CD4-positive, alpha-beta T cell treated with Interleukin-21 for 1 hour (primary cell): ENCODE results near the gene NOXA1.
A peak's percentile ranks its signal among the peaks of the same experiment; 100 is the strongest.
"Not testable (repeated sequence)": the region's sequence is repeated elsewhere in the genome, so short reads cannot be mapped to it uniquely, and the experiment has no call there.

Source experiments
- DNase-seq: peaks from one replicate; pipeline ENCODE4 v3.0.0-alpha.2; 2020

NOXA1 gene

DNA sequence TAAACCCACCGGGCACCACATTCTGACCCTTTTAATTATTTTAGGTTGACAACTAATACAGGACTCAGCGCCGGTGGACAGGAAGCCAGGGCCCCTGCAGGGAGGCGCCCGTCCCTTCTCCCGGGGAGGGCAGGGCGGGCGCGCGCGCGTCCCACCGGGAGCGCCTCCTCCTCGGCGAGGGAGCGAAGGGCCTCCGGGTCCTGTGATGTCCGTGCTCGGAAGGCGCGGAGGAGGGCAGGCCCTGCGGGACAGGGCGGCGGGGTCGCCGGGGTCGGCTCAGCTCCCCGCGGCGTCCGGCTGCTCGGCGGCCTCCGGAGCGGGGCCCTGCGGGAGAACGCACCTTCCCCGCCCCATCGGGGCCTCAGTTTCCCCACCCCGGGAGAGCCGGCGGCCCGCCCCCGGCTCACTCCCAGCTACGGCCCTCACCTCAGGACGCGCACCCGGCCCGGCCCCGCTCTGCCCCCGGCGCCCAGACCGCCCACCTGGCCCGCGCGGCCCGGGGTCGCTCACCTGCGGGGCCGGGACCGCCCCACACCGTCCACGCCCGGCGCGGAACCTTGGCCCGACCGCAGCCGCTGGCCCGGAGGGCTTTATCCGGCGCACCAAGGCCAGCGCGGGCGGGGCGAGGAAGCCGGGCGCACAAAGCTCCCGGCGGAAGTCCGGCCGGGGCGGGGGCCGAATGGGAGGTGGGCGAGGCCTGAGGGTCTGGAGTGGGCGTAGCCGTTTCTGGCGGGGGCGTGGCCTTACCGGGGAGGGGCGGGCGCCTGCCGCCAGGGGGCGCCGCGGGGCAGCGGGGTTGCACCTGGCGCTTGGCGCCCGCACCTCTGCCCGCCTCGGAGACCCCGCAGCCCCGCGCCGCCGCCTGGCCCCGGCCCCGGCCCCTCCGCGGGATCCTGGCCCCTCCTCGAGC lies at the start of gene NOXA1, which contains the start of gene EXD3:
Gene NOXA1, plus strand, starts transcription at position 790 of the 910 bp plus-strand sequence. CDS start 137 bp downstream, outside the sequence.
Gene EXD3, minus strand, starts transcription at position 559 of the 910 bp plus-strand sequence. CDS start 27,805 bp downstream, outside the sequence.
- peak; percentile 94 for DNase-seq

DNA sequence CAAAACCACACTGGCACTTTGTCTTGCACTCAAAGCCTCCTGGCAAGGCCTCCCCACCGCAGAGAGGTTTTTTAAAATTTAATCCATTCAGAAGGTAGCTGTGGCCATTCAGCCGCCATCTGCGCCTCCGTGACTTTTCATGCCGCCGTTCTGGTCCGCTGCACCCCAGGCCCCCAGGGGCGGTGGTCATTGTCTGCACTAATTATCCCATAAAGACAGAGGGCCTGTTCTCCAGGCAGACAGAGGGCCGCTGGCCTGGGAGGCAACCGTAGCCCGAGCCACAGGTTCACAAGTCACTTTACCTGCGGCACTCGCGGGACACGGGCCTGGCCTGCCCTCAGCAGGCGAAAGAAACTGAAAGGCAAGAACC lies 49.6 kb upstream of the NOXA1 start:
- DNase-seq = no peak

- no peak for DNase-seq
These were observed 48.9 kb upstream of the NOXA1 start for GRCh38 chr9:137374131-137374845.

GRCh38 chr9:137375321-137376058 lies 47.7 kb upstream of the NOXA1 start:
- no peak for DNase-seq

DNA sequence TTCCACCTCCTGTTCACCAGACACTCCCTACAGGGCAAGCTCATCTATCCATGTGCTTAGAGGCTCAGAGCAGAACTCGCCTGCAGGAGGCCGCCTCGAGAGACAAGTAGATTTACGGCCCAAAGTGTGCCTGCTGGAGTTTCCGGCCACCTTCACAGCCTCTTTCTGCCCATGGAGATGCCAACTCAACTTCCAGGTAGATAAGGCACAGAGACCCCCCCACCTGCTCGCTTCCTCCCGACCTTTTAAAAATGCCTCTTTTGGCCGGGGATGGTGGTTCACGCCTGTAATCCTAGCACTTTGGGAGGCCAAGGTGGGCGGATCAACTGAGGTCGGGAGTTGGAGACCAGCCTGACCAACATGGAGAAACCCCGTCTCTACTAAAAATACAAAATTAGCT lies 46.8 kb upstream of the NOXA1 start:
- no peak for DNase-seq

GRCh38 chr9:137378688-137379410 lies 44.3 kb upstream of the NOXA1 start:
- not testable (repeated sequence) for DNase-seq

- no peak for DNase-seq
These were observed 43.4 kb upstream of the NOXA1 start for GRCh38 chr9:137379761-137380161.

DNA sequence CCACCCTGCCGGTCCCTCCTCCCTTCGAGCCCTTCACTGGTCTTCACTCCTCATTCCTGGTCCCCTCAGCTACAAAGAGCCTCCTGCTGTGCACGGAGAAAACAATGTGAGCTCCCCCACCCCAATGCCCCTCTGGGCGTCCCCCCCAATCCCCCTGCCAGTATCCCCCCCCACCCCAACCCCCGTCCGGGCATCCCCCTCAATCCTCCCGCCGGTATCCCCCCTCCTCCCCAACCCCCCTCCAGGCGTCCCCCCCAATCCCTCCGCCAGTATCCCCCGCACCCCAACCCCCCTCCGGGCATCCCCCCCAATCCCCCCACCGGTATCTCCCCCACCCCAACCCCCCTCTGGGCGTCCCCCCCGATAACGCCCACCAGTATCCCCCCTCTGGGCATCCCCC lies 43.0 kb upstream of the NOXA1 start:
- no peak for DNase-seq

- DNase-seq = no peak
These were observed 42.6 kb upstream of the NOXA1 start for GRCh38 chr9:137380606-137381005.

DNA sequence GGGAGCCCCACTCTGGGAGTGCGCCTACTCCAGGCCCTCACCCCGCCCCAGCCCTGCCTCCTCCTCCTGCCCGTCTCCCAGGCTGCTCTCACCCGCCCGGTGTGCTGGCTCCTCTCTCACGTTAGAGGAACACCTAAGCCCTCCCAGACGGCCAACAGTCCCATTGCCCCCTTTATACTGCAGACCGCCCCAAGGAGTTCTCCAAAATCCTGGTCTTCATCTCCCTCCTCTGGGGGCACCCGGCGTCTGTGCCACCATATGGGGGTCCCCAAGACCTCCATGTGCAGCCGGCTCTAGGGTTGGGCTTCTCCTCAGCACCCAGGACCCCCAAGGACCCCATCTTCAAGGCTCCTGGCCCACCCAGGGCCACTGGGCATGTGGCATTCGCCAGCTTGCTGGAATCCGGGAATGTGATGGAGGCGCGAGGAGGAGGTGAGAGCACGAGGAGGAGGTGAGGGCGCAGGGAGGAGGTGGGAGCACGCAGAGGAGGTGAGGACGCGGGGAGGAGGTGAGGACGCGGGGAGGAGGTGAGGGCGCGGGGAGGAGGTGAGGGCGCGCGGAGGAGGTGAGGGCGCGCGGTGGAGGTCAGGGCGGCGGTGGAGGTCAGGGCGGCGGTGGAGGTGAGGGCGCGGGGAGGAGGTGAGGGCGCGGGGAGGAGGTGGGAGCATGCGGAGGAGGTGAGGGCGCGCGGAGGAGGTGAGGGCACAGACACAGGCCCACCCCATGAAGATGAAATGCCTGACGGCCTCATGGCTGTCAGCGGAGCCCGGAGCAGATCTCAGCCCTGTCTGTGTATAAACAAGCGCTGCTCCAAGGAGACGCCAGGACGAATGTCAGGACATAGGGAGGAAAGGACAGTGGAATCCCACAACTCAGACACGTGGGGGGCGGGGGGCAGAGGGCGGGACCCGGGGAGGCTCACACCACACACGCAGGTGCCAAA lies 41.4 kb upstream of the NOXA1 start:
- DNase-seq = no peak

GRCh38 chr9:137382444-137383080 lies 40.6 kb upstream of the NOXA1 start:
- DNase-seq = no peak

GRCh38 chr9:137383081-137383783 lies 40.0 kb upstream of the NOXA1 start:
- DNase-seq = no peak

- no peak for DNase-seq
These were observed 39.1 kb upstream of the NOXA1 start for GRCh38 chr9:137383784-137384756.

- DNase-seq = no peak
These were observed 38.0 kb upstream of the NOXA1 start for GRCh38 chr9:137385061-137385655.

DNA sequence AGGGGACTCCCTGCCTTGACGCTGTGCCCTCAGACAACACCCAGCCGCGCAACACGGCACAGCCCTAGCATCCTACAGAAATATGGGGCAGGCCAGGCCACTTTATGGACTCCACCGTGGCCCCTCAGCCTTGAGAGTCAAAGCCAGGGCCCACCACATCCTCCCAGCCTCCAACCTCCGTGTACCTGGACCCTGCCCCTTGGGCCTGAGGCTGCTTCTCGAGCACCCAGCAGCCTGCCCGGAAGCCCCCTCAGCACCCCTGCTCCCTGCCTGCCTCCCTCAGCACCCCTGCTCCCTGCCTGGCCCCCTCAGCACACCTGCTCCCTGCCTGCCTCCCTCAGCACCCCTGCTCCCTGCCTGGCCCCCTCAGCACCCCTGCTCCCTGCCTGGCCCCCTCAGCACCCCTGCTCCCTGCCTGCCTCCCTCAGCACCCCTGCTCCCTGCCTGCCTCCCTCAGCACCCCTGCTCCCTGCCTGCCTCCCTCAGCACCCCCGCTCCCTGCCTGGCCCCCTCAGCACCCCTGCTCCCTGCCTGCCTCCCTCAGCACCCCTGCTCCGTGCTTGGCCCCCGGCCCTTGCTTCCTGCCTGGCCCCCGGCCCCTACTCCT lies 36.6 kb upstream of the NOXA1 start:
- DNase-seq = not testable (repeated sequence)

DNA sequence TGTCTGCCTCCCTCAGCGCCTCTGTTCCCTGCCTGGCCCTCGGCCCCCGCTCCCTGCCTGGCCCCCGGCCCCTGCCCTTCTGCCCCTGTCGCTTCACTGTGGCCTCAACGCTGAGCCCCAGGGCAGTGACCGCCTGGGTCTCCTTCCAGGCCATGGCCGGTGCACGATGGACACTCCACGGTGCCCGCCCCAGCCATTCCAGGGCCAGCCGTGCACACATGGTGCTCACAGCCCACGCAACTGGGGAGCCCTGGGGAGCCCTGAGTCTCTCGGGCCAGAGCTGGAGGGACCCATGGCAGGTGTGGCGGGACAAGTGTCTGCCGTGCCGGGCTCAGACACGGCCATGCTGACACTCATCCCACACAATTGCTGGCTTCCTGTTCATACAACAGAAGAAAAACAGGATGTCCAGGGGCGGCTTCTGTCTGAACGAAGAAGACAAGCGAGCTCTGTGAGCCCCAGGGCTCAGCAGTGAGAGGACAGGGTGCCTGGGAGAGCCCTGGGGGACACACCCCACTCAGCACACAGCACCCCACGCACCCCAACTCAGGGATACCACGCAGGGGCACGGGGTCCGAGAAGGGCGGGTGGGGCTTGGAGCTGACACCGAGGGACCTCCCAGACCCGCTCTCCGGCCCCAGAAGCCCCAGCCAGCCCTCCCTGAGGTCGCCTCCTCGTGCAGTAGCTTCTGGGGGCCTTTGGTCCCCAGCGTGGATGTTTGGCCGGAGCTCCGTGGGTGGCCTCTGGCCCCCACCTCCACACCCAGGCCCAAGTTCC lies 35.9 kb upstream of the NOXA1 start:
- peak; percentile 51 for DNase-seq

DNA sequence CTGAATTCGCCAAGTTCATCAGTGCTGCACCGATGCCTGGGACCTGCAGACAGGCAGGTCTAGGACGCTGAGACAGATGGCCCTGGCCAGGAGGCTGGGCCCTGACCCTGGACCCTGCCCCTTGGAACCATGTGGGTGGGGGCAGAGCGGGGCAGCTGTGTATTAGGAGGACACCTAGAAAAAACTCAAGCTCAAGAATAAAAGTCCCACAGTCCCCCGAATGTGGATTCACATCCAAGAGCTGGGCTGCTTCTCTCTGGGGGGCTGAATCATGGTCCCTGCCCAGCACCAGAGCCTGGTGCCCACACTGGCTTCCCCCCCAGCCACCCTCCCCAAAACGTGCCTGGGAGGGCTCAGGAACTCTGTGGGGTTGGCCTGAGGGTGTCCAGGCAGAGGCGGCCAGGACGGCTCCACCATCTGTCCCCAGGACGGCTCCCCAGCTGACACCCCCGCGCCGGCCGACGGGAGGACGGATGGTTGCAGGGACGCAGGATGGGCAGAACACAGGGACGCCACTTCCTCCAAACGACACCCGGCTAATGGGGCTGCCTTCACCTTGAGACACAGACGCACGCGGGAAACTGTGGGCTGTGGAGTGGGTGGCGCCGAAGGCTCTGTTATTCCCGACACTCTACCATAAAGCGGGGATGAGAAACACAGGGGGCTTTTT lies 35.2 kb upstream of the NOXA1 start:
- no peak for DNase-seq
